Measurements from ENCODE around the gene PPP2R1B. TPM values are rescaled to one million over a fixed set of nuclear protein-coding genes. Genes with fewer than 3 reads are reported as not detected.

Gene PPP2R1B
- total and polyA plus RNA-seq, 2 of the 8 experiments (the other 6 are each of a cell fraction or from before 2014, with no cell fraction given) = 25.8 to 87.0 TPM

GRCh38 chr11:111691176-111691575 is 75.0 kb downstream of the PPP2R1B start (continued):
- TF ChIP-seq SP1 (IDR thresholded peaks at IDR 0.05; ENCODE audit: low read depth, low read length) = no peak
- TF ChIP-seq POLR2AphosphoS5 (IDR thresholded peaks at IDR 0.05; ENCODE audit: low read depth, low read length) = no peak

Measured in H1 (cell line).